WERI-Rb-1 (cell line): Measurements from ENCODE around the gene CLPTM1L.

ENCODE experiments used
- DNase-seq: peaks from one replicate; pipeline ENCODE4 v3.0.0-alpha.2; 2020
- H3K27ac ChIP-seq: fragments of 250-450 bp; sonication (Bioruptor Pico); 2 replicates; pipeline ENCODE4 v1.5.1; 2020; ENCODE audit warnings: mild to moderate bottlenecking, moderate library complexity
- H3K27me3 ChIP-seq: fragments of 250-450 bp; sonication (Bioruptor Pico); 2 replicates; pipeline ENCODE4 v1.5.1; 2021; ENCODE audit warnings: mild to moderate bottlenecking, low read depth, moderate library complexity; ENCODE audit not compliant: insufficient read depth, severe bottlenecking
- H3K36me3 ChIP-seq: fragments of 250-450 bp; sonication (Bioruptor Pico); 2 replicates; pipeline ENCODE4 v1.5.1; 2020; ENCODE audit warnings: mild to moderate bottlenecking, moderate library complexity
- H3K4me3 ChIP-seq: 2 replicates; pipeline ENCODE4 v1.5.1; 2011; ENCODE audit warnings: low read depth, mild to moderate bottlenecking, control low read depth, low read length
- H3K9me3 ChIP-seq: fragments of 250-450 bp; sonication (Bioruptor Pico); 2 replicates; pipeline ENCODE4 v1.5.1; 2021; ENCODE audit warnings: mild to moderate bottlenecking, moderate library complexity; ENCODE audit not compliant: severe bottlenecking
- TF ChIP-seq, protein P1 (sequence below): IDR thresholded peaks from 2 replicates; pipeline ENCODE4 v1.5.1; 2011; ENCODE audit warnings: low read depth, mild to moderate bottlenecking, control low read depth, inconsistent platforms, low read length

Gene CLPTM1L

DNA sequence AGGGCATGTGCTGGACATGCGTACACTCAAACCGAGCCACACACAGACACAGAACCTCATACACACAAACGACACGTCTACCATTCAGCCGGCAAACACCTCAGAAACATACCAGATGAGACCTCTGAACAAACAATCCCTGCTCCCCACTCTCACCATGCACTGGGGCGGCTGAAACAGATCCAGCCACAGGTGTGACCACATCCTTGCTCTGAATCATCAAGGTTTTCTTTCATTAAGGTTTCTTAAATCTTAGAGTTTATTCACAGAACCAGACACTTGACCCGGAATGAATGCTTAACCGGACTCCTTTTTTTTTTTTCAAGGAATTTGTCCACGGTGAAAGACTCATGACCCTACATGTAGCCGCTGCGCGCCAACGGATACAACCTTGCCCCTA, 76.2 kb downstream of the CLPTM1L start:
- no peak overlapping the region for H3K27ac ChIP-seq
- H3K4me3 ChIP-seq = no peak overlapping the region
- TF ChIP-seq, protein P1, sequence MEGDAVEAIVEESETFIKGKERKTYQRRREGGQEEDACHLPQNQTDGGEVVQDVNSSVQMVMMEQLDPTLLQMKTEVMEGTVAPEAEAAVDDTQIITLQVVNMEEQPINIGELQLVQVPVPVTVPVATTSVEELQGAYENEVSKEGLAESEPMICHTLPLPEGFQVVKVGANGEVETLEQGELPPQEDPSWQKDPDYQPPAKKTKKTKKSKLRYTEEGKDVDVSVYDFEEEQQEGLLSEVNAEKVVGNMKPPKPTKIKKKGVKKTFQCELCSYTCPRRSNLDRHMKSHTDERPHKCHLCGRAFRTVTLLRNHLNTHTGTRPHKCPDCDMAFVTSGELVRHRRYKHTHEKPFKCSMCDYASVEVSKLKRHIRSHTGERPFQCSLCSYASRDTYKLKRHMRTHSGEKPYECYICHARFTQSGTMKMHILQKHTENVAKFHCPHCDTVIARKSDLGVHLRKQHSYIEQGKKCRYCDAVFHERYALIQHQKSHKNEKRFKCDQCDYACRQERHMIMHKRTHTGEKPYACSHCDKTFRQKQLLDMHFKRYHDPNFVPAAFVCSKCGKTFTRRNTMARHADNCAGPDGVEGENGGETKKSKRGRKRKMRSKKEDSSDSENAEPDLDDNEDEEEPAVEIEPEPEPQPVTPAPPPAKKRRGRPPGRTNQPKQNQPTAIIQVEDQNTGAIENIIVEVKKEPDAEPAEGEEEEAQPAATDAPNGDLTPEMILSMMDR = no peak
- peaks cover 4% of the 10 kb centered on the region for H3K9me3 ChIP-seq
- no peaks in the 10 kb centered on the region for H3K36me3 ChIP-seq
- DNase-seq = no peak
- no peaks in the 10 kb centered on the region for H3K27me3 ChIP-seq

DNA sequence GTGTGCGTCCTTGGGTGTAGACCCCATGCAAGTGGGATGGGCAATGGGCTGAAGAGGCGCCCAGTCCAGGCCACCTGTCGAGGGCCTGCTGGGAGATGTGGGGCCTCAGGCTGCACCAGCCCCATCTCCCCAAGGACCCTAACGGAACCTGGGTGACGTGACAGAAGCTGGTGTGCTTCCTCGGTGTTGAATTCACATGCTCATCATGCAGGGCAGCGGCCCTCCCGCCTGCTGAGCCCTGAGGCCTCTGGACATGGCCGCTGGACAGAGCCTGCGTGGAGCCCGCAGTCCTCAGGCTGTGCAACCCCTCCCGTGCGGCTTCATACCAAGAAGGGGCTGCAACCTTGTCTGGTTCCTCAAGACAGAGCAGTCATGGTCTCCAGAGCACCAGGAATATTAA, 76.8 kb downstream of the CLPTM1L start:
- Histone ChIP-seq H3K36me3 (no peaks in the 10 kb centered on the region), H3K27ac (no peak overlapping the region), H3K9me3 (peaks cover 4% of the 10 kb centered on the region), H3K4me3 (no peak overlapping the region), H3K27me3 (no peaks in the 10 kb centered on the region)
- DNase-seq = no peak
- TF ChIP-seq, protein P1 = no peak
